KMS-11 (cell line): Measurements from ENCODE around the gene LANCL2.
"Not testable (repeated sequence)": the region's sequence is repeated elsewhere in the genome, so short reads cannot be mapped to it uniquely, and the experiment has no call there.

Experiments used
- H2AFZ ChIP-seq: fragments of 200-600 bp; sonication (generic); 2 replicates; pipeline ENCODE4 v1.6.1; 2016; ENCODE audit warnings: antibody characterized with exemption, mixed run types, low read depth
- H3K27ac ChIP-seq: fragments of 200-600 bp; sonication (generic); 2 replicates; pipeline ENCODE4 v1.6.1; 2016; ENCODE audit warnings: mild to moderate bottlenecking, mixed run types
- H3K27me3 ChIP-seq: fragments of 200-600 bp; sonication (generic); 2 replicates; pipeline ENCODE4 v1.6.1; 2017; ENCODE audit warnings: mild to moderate bottlenecking, low read depth, mixed run types, moderate library complexity; ENCODE audit not compliant: insufficient read depth
- H3K36me3 ChIP-seq: fragments of 200-600 bp; sonication (generic); 2 replicates; pipeline ENCODE4 v1.6.1; 2017; ENCODE audit warnings: mild to moderate bottlenecking, mixed run types; ENCODE audit not compliant: insufficient read depth
- H3K4me1 ChIP-seq: fragments of 200-600 bp; sonication (generic); 2 replicates; pipeline ENCODE4 v1.6.1; 2016; ENCODE audit warnings: mild to moderate bottlenecking, low read depth, mixed run types; ENCODE audit not compliant: poor library complexity, severe bottlenecking
- H3K4me2 ChIP-seq: fragments of 200-600 bp; sonication (generic); 2 replicates; pipeline ENCODE4 v1.7.0; 2016; ENCODE audit warnings: mild to moderate bottlenecking, mixed run types
- H3K4me3 ChIP-seq: fragments of 200-600 bp; sonication (generic); IDR thresholded peaks from 2 replicates; pipeline ENCODE4 v1.6.1; 2017; ENCODE audit warnings: low read depth, low read length, mixed read lengths; ENCODE audit not compliant: insufficient read depth
- H3K79me2 ChIP-seq: fragments of 200-600 bp; sonication (generic); 2 replicates; pipeline ENCODE4 v1.6.1; 2016; ENCODE audit warnings: low read depth, mixed run types; ENCODE audit not compliant: insufficient read depth
- H3K9ac ChIP-seq: fragments of 200-600 bp; sonication (generic); 2 replicates; pipeline ENCODE4 v1.6.1; 2016; ENCODE audit warnings: mild to moderate bottlenecking, mixed run types
- H4K20me1 ChIP-seq: fragments of 200-600 bp; sonication (generic); 2 replicates; pipeline ENCODE4 v1.6.1; 2016; ENCODE audit warnings: mild to moderate bottlenecking, mixed run types; ENCODE audit not compliant: insufficient read depth
- CTCF ChIP-seq: fragments of 200-600 bp; sonication (generic); conservative IDR thresholded peaks from 2 replicates; pipeline ENCODE4 v1.6.1; 2017; ENCODE audit warnings: low read depth, mild to moderate bottlenecking, antibody characterized with exemption, low read length, moderate library complexity, mixed read lengths

LANCL2 gene

DNA sequence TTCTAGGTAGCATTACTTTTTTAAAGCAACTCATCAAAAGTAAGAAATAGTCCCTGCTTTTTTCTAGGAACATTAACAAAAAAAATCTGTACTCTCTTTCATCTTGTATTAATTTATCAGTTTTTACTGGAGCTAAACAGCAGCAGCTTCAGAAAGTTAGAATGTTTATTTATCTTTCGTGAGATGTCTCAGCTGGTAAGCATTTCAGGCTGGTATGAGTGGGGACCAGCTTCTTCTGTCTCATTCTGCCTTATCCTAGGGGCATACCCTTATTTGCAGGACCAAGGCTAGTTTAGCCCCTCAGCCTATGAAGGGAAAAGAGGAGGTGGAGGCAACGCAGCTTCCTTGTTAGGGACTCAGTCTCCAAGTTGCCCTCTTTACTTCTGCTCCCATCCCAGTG, 35.1 kb downstream of the LANCL2 start:
- Histone ChIP-seq H4K20me1 (no peaks in the 10 kb centered on the region), H3K27ac (no peak overlapping the region), H3K4me2 (no peak overlapping the region), H3K27me3 (no peaks in the 10 kb centered on the region), H3K9ac (no peak overlapping the region), H3K4me1 (no peaks in the 10 kb centered on the region), H3K36me3 (no peaks in the 10 kb centered on the region), H2AFZ (no peak overlapping the region), H3K4me3 (no peak overlapping the region), H3K79me2 (no peaks in the 10 kb centered on the region)
- TF ChIP-seq CTCF, result no peak

DNA sequence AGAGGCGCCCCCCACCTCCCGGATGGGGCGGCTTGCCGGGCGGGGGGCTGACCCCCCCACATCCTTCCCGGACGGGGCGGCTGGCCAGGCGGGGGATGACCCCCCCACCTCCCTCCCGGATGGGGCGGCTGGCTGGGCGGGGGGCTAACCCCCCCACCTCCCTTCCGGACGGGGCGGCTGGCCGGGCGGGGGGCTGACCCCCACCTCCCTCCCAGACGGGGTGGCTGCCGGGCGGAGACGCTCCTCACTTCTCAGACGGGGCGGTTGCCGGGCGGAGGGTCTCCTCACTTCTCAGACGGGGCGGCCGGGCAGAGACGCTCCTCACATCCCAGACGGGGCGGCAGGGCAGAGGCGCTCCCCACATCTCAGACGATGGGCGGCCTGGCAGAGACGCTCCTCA, 37.4 kb downstream of the LANCL2 start:
- H3K9ac ChIP-seq, H4K20me1 ChIP-seq, H3K36me3 ChIP-seq, H3K79me2 ChIP-seq, H3K27ac ChIP-seq, H3K4me1 ChIP-seq, H3K4me2 ChIP-seq, H3K27me3 ChIP-seq, H2AFZ ChIP-seq, H3K4me3 ChIP-seq: not testable (repeated sequence)

DNA sequence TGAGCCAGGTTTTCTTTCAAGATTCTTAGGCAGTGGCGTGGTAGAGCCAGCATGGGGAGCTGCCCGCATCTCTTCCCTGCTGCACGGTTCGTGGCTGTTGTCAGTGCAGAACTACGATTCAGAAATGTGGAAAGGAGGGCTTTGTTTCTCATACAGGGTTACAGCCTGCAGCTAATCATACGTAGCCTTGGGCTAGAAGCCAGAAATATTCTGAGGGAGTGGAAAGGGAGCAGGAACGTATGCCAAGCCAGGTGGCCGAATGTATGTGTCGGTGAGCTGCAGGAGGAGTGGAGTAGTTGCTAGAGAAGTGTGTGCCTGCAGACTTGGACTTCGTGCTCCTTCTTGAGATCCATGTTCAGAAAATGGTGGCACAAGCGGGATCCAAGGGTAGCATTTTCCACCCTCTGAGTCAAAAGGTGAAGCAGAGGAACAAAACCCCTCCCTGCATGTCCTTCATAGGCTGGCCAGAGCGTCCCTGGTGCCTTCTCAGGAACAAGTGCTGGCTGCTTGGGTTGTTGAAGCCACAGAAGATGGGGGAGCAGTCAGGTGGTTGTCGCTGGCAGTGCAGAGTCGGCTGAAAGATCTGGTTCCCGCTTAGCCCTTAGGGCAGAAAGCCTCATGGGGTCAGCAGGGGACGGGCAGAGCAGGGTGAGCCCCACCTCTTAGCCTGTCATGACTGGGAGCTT, 40.9 kb downstream of the LANCL2 start:
- no peaks in the 10 kb centered on the region for H3K4me1 ChIP-seq
- H4K20me1 ChIP-seq, result no peaks in the 10 kb centered on the region
- H3K36me3 ChIP-seq, result no peaks in the 10 kb centered on the region
- H3K4me2 ChIP-seq, result no peak overlapping the region
- H3K4me3 ChIP-seq, result no peak overlapping the region
- H3K27ac ChIP-seq, result no peak overlapping the region
- no peak overlapping the region for H3K9ac ChIP-seq
- no peaks in the 10 kb centered on the region for H3K79me2 ChIP-seq
- no peak for TF ChIP-seq CTCF
- H2AFZ ChIP-seq, result no peak overlapping the region
- no peaks in the 10 kb centered on the region for H3K27me3 ChIP-seq

- Histone ChIP-seq H3K27me3 (no peaks in the 10 kb centered on the region), H3K4me2 (no peak overlapping the region), H3K9ac (no peak overlapping the region), H3K27ac (no peak overlapping the region), H3K79me2 (no peaks in the 10 kb centered on the region), H3K4me1 (no peaks in the 10 kb centered on the region), H3K36me3 (no peaks in the 10 kb centered on the region), H4K20me1 (no peaks in the 10 kb centered on the region), H2AFZ (no peak overlapping the region), H3K4me3 (no peak overlapping the region)
- TF ChIP-seq CTCF, result no peak
These were observed 44.5 kb downstream of the LANCL2 start for GRCh38 chr7:55409482-55410225.

- H3K4me3 ChIP-seq, result no peak overlapping the region
- no peak for TF ChIP-seq CTCF
- no peaks in the 10 kb centered on the region for H3K27me3 ChIP-seq
- H3K36me3 ChIP-seq, result no peaks in the 10 kb centered on the region
- H3K4me2 ChIP-seq, result no peak overlapping the region
- H3K4me1 ChIP-seq, result peaks cover 7% of the 10 kb centered on the region
- H3K27ac ChIP-seq, result no peak overlapping the region
- no peaks in the 10 kb centered on the region for H4K20me1 ChIP-seq
- H3K79me2 ChIP-seq, result no peaks in the 10 kb centered on the region
- no peak overlapping the region for H2AFZ ChIP-seq
- H3K9ac ChIP-seq, result no peak overlapping the region
These were observed 45.6 kb downstream of the LANCL2 start for GRCh38 chr7:55410667-55411239.
